ENCODE measurements around the gene DNASE1L3.

The DNASE1L3 gene

GRCh38 chr3:58178528-58179234 is 32.1 kb downstream of the DNASE1L3 start:
- DNase-seq (ENCODE audit: low spot score) = no peak

- DNase-seq (ENCODE audit: low spot score) = peak; percentile 92
Measured at GRCh38 chr3:58177747-58178527, 32.8 kb downstream of the DNASE1L3 start.

- no peak for DNase-seq (ENCODE audit: low spot score)
Measured at GRCh38 chr3:58176827-58177489, 33.8 kb downstream of the DNASE1L3 start.

- no peak for DNase-seq (ENCODE audit: low spot score)
Measured at GRCh38 chr3:58176185-58176530, 34.6 kb downstream of the DNASE1L3 start.

GRCh38 chr3:58175437-58176184 is 35.2 kb downstream of the DNASE1L3 start:
- DNase-seq (ENCODE audit: low spot score) = no peak

- DNase-seq (ENCODE audit: low spot score) = no peak
Measured at GRCh38 chr3:58175187-58175436, 35.7 kb downstream of the DNASE1L3 start.

GRCh38 chr3:58173669-58174398 is 36.9 kb downstream of the DNASE1L3 start:
- DNase-seq (ENCODE audit: low spot score) = peak; percentile 79

GRCh38 chr3:58173029-58173668 is 37.6 kb downstream of the DNASE1L3 start:
- no peak for DNase-seq (ENCODE audit: low spot score)

- no peak for DNase-seq (ENCODE audit: low spot score)
Measured at GRCh38 chr3:58171126-58171525, 39.6 kb downstream of the DNASE1L3 start.

- DNase-seq (ENCODE audit: low spot score) = no peak
Measured at GRCh38 chr3:58170376-58170775, 40.4 kb downstream of the DNASE1L3 start.

GRCh38 chr3:58169371-58169770 is 41.4 kb downstream of the DNASE1L3 start:
- DNase-seq (ENCODE audit: low spot score) = no peak

GRCh38 chr3:58168498-58168897 is 42.3 kb downstream of the DNASE1L3 start:
- DNase-seq (ENCODE audit: low spot score) = no peak

GRCh38 chr3:58167431-58168351 is 43.1 kb downstream of the DNASE1L3 start:
- peak; percentile 81 for DNase-seq (ENCODE audit: low spot score)

- no peak for DNase-seq (ENCODE audit: low spot score)
Measured at GRCh38 chr3:58164906-58165821, 45.6 kb downstream of the DNASE1L3 start.

GRCh38 chr3:58164199-58164879 is 46.4 kb downstream of the DNASE1L3 start:
- DNase-seq (ENCODE audit: low spot score) = no peak

- DNase-seq (ENCODE audit: low spot score) = no peak
Measured at GRCh38 chr3:58163234-58163633, 47.5 kb downstream of the DNASE1L3 start.

GRCh38 chr3:58161435-58162398 is 49.1 kb downstream of the DNASE1L3 start:
- DNase-seq (ENCODE audit: low spot score) = no peak
